Measurements from ENCODE around the gene PUM1. TPM values are rescaled to one million over a fixed set of nuclear protein-coding genes. Genes with fewer than 3 reads are reported as not detected.

Gene PUM1
- total and polyA plus RNA-seq, 2 of the 4 experiments (the other 2 are of a cell fraction): 75.4 to 137 TPM

DNA sequence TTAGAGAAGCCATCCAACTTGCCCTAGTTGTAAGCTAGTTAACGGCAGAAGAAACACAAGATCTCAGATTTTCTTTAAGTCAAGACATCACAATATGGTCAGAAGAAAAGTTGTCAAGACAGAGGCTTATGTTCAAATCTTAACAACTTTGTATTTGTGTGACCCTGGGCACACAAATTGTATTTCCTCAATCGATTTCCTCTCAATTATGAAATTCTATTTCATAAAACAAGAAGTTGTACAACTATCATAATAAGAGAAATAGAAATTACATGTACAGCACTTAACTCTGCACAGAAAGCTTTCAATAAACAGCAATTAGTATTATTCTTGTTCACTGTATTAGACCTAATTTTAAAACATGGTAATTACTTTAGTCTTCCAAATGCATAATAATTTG, 94.0 kb downstream of the PUM1 start:
- H4K20me1 ChIP-seq (ENCODE audit: insufficient read depth, low read length): peaks cover 36% of the 10 kb centered on the region

More for the DNA sequence above, 94.0 kb downstream of the PUM1 start:
- H3K27me3 ChIP-seq (ENCODE audit: control insufficient read depth, insufficient read depth, low read length): no peaks in the 10 kb centered on the region
- ChIA-PET POLR2A (ENCODE audit: unreplicated experiment) (no interaction called here), CTCF (no interaction called here)
- intact Hi-C loops (cut with micrococcal nuclease) (no loop called here), dilution Hi-C loops (cut with HindIII; ENCODE audit: low sequenced_read_pairs, unreplicated experiment) (no loop called here), in situ Hi-C loops (cut with MboI; ENCODE audit: low sequenced_read_pairs) (no loop called here)
- H3K79me1 ChIP-seq (ENCODE audit: low read depth in 1 of 2, low read length in 2 of 2): peaks cover 22 to 68% of the 10 kb centered on the region in 2 experiments
- no peak overlapping the region for H4K91ac ChIP-seq (ENCODE audit: insufficient read depth, low read depth, low read length)
- DNase-seq (no peak), ATAC-seq (ENCODE audit: low read depth) (no peak)
- no peak overlapping the region for H3K4ac ChIP-seq (ENCODE audit: low read depth, low read length)
- H2AFZ ChIP-seq (replicated peaks; ENCODE audit: low read length, poor library complexity): no peak overlapping the region
- no peak overlapping the region for H4K8ac ChIP-seq (ENCODE audit: low read depth in 2 of 2, low read length in 2 of 2)
- no peak overlapping the region for H3K23ac ChIP-seq (ENCODE audit: low read depth, low read length)
- no peak overlapping the region for H3K9ac ChIP-seq (ENCODE audit: low read depth, low read length)
- no peak overlapping the region for H2BK120ac ChIP-seq (ENCODE audit: low read depth, low read length)
- peaks cover 13% of the 10 kb centered on the region for H3K4me1 ChIP-seq (ENCODE audit: control insufficient read depth, insufficient read depth, low read length)
- no peak overlapping the region for H2BK20ac ChIP-seq (ENCODE audit: low read depth, low read length)
- no peak overlapping the region for H2BK5ac ChIP-seq (ENCODE audit: low read depth, low read length, poor library complexity, severe bottlenecking)
- H3K18ac ChIP-seq (ENCODE audit: low read depth, low read length): no peak overlapping the region
- no peak overlapping the region for H2AK5ac ChIP-seq (ENCODE audit: low read depth, low read length)
- H3K4me3 ChIP-seq (ENCODE audit: insufficient read depth, low read depth, low read length): no peak overlapping the region
- H3K36me3 ChIP-seq (ENCODE audit: control insufficient read depth, insufficient read depth, low read length): peaks cover 25% of the 10 kb centered on the region
- H2BK15ac ChIP-seq (ENCODE audit: low read depth, low read length): no peak overlapping the region
- no peaks in the 10 kb centered on the region for H3K9me3 ChIP-seq (ENCODE audit: control insufficient read depth, insufficient read depth, low read length)
- H3K4me2 ChIP-seq (ENCODE audit: low read depth, low read length): no peak overlapping the region
- H3K27ac ChIP-seq (ENCODE audit: insufficient read depth, low read length): no peak overlapping the region
- H4K5ac ChIP-seq (ENCODE audit: low read depth, low read length): no peak overlapping the region
- H3K9me1 ChIP-seq (ENCODE audit: insufficient read depth, low read length): peaks cover 8% of the 10 kb centered on the region
- TF ChIP-seq, protein P1, sequence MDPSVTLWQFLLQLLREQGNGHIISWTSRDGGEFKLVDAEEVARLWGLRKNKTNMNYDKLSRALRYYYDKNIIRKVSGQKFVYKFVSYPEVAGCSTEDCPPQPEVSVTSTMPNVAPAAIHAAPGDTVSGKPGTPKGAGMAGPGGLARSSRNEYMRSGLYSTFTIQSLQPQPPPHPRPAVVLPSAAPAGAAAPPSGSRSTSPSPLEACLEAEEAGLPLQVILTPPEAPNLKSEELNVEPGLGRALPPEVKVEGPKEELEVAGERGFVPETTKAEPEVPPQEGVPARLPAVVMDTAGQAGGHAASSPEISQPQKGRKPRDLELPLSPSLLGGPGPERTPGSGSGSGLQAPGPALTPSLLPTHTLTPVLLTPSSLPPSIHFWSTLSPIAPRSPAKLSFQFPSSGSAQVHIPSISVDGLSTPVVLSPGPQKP (IDR thresholded peaks at IDR 0.05; ENCODE audit: borderline replicate concordance, low read depth, low read length): no peak
- no peak for TF ChIP-seq NFE2L2 (IDR thresholded peaks at IDR 0.05; ENCODE audit: low read depth, low read length)
- TF ChIP-seq, protein P2, sequence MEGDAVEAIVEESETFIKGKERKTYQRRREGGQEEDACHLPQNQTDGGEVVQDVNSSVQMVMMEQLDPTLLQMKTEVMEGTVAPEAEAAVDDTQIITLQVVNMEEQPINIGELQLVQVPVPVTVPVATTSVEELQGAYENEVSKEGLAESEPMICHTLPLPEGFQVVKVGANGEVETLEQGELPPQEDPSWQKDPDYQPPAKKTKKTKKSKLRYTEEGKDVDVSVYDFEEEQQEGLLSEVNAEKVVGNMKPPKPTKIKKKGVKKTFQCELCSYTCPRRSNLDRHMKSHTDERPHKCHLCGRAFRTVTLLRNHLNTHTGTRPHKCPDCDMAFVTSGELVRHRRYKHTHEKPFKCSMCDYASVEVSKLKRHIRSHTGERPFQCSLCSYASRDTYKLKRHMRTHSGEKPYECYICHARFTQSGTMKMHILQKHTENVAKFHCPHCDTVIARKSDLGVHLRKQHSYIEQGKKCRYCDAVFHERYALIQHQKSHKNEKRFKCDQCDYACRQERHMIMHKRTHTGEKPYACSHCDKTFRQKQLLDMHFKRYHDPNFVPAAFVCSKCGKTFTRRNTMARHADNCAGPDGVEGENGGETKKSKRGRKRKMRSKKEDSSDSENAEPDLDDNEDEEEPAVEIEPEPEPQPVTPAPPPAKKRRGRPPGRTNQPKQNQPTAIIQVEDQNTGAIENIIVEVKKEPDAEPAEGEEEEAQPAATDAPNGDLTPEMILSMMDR (conservative IDR thresholded peaks at IDR 0.05; ENCODE audit: low read depth, low read length): no peak
- TF ChIP-seq POLR2A (IDR thresholded peaks at IDR 0.05; ENCODE audit: low read depth, low read length): no peak
- TF ChIP-seq MXI1 (IDR thresholded peaks at IDR 0.05; ENCODE audit: borderline replicate concordance, low read depth, low read length): no peak
- TF ChIP-seq CHD1 (IDR thresholded peaks at IDR 0.05; ENCODE audit: low read depth, low read length): no peak
- no peak for TF ChIP-seq BHLHE40 (IDR thresholded peaks at IDR 0.05; ENCODE audit: low read depth, low read length)
- no peak for TF ChIP-seq USF2 (IDR thresholded peaks at IDR 0.05; ENCODE audit: low read depth, low read length)
- no peak for TF ChIP-seq RAD21 (IDR thresholded peaks at IDR 0.05; ENCODE audit: low read length)
- TF ChIP-seq CEBPB (IDR thresholded peaks at IDR 0.05; ENCODE audit: low read depth, low read length): no peak
- BruUV-seq (replicated peaks): no TSS peak
- no peak overlapping the region for H2AK9ac ChIP-seq (replicated peaks; ENCODE audit: low read depth, low read length, poor library complexity)
- no CpG with 5 or more reads among the region's 2 CpGs for WGBS, 2 experiments (ENCODE audit: extremely low coverage in 2 of 2, insufficient read length in 1 of 2)
- no peak overlapping the region for H3K56ac ChIP-seq (ENCODE audit: extremely low read depth, insufficient read depth, low read length)
- no peak overlapping the region for H3K14ac ChIP-seq (replicated peaks; ENCODE audit: low read depth, low read length)

All from IMR-90 (cell line).